NOMO-1 treated with DMSO at 0.1 percent for 48 hours (cell line): Measurements from ENCODE around the gene TULP4.

Source experiments
- DNase-seq: peaks from one replicate; lab custom pipeline; 2025; ENCODE audit not compliant: unreplicated experiment; lab: John Stamatoyannopoulos, UW

TULP4 gene

GRCh38 chr6:158499601-158500000 is 187.3 kb downstream of the TULP4 start:
- no peak for DNase-seq

GRCh38 chr6:158500016-158500735 is 187.9 kb downstream of the TULP4 start:
- DNase-seq, result no peak

GRCh38 chr6:158501360-158502262 is 189.3 kb downstream of the TULP4 start:
- DNase-seq, result no peak

GRCh38 chr6:158502263-158502950 is 190.1 kb downstream of the TULP4 start:
- DNase-seq, result no peak

- no peak for DNase-seq
Measured at GRCh38 chr6:158503222-158503621, 191.0 kb downstream of the TULP4 start.

- peak; percentile 3 for DNase-seq
Measured at GRCh38 chr6:158503846-158504245, 191.6 kb downstream of the TULP4 start.

GRCh38 chr6:158505194-158505593 is 192.9 kb downstream of the TULP4 start:
- DNase-seq, result no peak

GRCh38 chr6:158506601-158507000 is 194.3 kb downstream of the TULP4 start:
- DNase-seq, result no peak

GRCh38 chr6:158507174-158507573 is 194.9 kb downstream of the TULP4 start:
- no peak for DNase-seq

- DNase-seq, result no peak
Measured at GRCh38 chr6:158508450-158508849, 196.2 kb downstream of the TULP4 start.

GRCh38 chr6:158509465-158509864 is 197.2 kb downstream of the TULP4 start:
- no peak for DNase-seq

- no peak for DNase-seq
Measured at GRCh38 chr6:158512809-158513208, 200.5 kb downstream of the TULP4 start.

- no peak for DNase-seq
Measured at GRCh38 chr6:158514176-158514575, 201.9 kb downstream of the TULP4 start.

GRCh38 chr6:158514991-158515390 is 202.7 kb downstream of the TULP4 start:
- DNase-seq, result no peak

- no peak for DNase-seq
Measured at GRCh38 chr6:158516098-158516497, 203.8 kb downstream of the TULP4 start.

- DNase-seq, result no peak
Measured at GRCh38 chr6:158517038-158517437, 204.8 kb downstream of the TULP4 start.

GRCh38 chr6:158517581-158517980 is 205.3 kb downstream of the TULP4 start:
- DNase-seq, result no peak

GRCh38 chr6:158518191-158519127 is 206.2 kb downstream of the TULP4 start:
- DNase-seq, result peak; percentile 59

- DNase-seq, result no peak
Measured at GRCh38 chr6:158519300-158519699, 207.0 kb downstream of the TULP4 start.

- no peak for DNase-seq
Measured at GRCh38 chr6:158519761-158520160, 207.5 kb downstream of the TULP4 start.
